HG03196 (cell line): ENCODE results near the gene ELOVL5.
"Not testable (repeated sequence)": the region's sequence is repeated elsewhere in the genome, so short reads cannot be mapped to it uniquely, and the experiment has no call there.

ENCODE experiments used
- ATAC-seq: cut with Tn5 transposase; IDR thresholded peaks from one replicate; pipeline ENCODE4 v1.9.1; 2021; ENCODE audit not compliant: unreplicated experiment

ELOVL5 gene

GRCh38 chr6:53330137-53330536, 18.6 kb downstream of the ELOVL5 start:
- ATAC-seq, result no peak

DNA sequence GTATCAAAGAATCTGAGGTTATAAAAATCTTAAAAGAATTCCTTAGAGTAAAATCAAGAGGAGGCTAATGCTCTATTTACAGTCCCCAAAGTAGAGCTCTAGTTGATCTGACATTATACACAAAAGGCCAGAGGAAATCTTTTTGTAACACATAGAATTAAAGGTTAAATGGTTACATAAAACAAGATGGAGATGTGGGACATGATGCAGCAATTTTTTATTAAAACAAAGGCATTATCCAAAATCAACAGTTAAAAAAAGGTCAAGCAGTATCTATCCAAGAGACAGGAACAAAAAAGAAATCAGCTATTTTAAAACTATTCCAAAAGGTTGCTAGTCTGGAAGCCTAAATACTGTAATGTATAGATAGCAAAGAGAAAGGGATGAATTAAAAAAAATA, 20.4 kb downstream of the ELOVL5 start:
- ATAC-seq, result no peak

DNA sequence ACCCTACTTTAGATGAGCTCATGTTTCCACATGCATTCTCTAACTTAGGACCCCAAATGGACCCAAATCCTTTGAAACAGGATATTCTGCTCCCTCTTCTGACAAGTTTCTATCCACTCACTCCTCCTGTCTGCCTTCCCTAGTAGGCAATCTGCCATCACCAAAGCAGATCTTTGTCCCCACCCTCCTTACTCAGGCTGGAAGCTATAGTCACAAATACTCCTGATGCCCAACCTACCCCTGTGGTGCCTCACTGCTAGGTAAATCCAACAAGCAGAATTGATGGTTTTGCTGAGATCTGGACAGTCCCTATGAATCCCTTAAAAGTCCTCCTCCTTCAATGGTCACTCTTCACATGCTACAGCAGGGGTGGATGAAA, 21.7 kb downstream of the ELOVL5 start:
- ATAC-seq, result no peak

- no peak for ATAC-seq
These were observed 22.3 kb downstream of the ELOVL5 start for GRCh38 chr6:53326372-53327016.

- no peak for ATAC-seq
These were observed 23.0 kb downstream of the ELOVL5 start for GRCh38 chr6:53325785-53326184.

- no peak for ATAC-seq
These were observed 26.3 kb downstream of the ELOVL5 start for GRCh38 chr6:53322188-53323029.

GRCh38 chr6:53321701-53322100, 27.0 kb downstream of the ELOVL5 start:
- no peak for ATAC-seq

GRCh38 chr6:53320964-53321363, 27.8 kb downstream of the ELOVL5 start:
- ATAC-seq, result no peak

DNA sequence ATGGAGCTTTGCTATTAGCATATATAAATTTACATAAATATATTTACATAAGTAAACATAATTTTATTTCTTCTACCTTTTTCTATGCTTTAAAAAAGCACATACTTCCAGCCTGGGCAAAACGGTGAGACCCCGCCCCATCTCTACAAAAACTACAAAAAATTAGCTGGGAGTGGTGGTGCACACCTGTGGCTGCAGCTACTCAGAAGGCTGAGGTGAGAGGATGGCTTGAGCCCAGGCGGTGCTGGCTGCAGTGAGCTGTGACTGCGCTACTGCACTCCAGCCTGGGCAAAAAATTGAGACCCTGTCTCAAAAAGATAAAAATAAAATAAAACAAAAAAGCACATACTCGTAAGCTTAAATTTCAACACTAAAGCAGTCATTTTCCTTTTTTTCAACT, 30.3 kb downstream of the ELOVL5 start:
- ATAC-seq, result no peak

DNA sequence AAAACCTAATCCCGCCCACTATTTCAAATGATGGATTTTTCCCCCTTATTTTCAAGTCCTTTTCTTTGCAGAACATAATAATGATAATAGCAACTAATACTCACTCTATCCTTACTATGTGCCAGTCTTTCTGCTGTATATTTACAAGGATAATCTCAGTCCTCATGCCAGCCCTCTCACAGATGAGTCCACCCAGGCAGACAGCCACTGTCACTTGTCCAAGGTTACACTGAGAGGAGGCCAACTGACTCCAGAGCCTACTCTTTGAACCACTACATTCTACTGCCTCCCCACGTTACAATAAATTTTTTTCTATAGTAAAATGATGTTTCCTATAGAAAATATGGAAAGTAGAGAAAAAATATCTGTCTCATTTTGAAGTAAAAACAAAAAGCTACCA, 30.9 kb downstream of the ELOVL5 start:
- ATAC-seq, result no peak

GRCh38 chr6:53317299-53317698, 31.5 kb downstream of the ELOVL5 start:
- ATAC-seq, result not testable (repeated sequence)

- ATAC-seq, result no peak
These were observed 32.6 kb downstream of the ELOVL5 start for GRCh38 chr6:53316142-53316541.

DNA sequence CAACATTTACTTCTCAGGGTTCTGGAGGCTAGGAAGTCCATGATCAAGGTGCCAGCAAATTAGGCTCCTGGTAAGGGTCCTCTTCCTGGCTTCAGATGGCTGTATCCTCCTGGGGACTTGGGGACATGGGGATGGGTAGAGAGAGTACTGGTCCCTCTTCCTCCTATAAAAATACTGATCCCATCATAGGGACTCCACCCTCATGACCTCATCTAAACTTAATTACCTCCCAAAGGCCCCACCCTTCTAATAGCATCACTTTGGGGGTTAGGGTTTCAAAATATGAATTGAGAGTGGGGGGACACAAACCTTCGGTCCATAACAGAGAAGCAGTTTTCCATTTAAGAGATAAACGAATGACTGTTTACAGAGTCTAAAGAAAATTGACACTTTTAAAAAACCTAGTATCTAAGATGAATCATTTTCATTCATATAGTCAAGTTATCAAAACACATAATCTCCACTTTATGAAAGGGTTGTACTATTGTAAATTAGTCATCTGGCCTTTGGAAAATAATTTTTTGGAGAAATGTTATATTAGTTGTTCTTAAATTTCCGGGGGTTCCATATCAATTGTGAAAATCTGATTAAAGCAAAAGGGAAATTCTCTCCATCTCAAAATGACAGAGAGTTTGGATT, 33.5 kb downstream of the ELOVL5 start:
- no peak for ATAC-seq

DNA sequence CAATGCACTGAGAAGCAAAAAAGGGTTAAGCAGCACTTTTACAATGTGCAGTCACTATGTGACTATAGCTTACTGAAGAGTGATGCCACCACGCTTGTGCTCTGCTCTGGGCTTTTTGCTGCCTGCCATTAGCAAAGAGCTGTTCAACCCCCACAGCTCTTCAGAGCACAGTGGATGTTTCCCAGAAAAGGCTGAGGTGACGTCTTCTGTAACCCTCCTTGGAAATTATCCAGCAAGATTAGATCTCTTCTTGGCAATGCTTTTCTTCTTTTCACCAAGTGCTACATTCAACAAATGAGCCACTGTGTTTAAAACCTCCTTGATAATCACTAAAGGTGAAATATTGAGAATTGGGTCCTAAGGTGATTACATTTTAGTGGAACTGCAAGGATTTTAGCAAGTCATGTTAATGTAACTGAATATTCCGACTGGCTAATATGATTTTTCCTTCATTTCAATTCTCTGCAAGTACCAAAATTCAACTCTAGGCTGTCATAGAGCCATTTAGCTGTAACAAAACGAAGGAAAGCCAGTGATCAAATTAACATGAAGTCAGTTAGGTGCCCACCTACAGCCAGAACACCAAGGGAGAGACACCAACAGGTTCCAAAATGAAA, 34.9 kb downstream of the ELOVL5 start:
- no peak for ATAC-seq

DNA sequence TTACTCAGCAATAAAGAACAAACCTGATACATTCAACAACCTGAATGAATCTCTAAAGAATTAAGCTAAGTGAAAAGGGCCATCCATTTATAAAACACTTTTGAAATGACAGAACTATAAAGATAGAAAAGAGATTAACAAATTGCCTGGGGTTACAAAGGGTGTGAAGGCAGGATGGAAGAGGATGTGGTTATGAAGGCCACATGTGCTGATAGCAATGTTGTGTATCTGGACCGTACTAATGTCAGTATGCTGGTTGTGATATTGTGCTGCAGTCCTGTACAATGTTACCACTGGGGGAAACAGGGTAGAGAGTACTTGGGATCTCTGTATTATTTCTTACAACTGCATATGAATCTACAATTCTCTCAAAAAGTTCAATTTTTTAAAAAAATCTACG, 36.4 kb downstream of the ELOVL5 start:
- ATAC-seq, result peak; percentile 50

DNA sequence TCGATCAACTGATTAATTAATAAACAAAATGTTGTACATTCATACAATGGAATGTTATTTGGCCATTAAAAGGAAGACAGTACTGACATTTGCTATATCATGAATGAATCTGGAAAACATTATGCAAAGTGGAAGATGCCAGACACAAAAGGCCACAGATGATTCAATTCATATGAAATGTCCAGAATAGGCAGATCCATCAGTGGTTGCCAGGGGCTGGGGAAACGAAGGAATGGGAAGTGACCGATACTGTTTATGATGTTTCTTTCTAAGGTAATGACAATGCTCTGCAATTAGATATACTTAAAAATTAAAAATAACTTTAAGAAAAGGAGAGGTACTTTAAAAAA, 37.2 kb downstream of the ELOVL5 start:
- ATAC-seq, result no peak

DNA sequence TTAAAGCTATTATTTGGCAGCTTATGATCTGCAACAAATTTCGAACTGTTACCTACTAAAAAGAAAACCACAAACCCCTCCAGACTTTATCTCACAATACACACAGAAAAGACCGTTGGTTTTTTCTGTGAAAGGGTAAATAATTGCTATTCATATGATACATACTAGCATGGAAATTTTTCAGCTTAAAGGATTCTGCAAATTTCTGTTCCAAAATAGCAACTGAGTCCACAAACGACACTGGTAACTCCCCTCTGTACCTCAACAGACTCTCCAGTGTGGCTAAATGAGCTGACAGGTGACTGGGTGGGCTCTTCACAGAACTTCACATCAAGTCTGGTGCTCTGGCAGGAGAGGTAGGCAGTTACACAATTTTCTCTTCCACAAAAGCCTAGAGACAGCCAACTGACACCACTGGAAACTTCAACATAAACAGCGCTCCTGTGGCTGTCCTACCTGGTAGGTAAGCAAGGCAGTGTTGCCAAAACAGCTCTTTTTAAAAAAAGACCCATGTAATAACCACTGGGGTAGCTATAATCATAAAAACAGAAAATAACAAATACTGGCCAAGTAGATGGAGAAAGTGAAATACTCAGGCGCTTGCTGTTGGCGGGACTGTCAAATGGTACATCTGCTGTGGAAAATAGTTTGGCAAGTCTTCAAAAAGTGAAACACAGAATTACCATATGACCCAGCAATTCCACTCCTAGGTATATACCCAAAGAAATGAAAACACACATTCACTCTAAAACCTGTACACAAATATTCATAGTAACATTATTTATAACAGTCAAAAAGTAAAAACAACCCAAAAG, 37.8 kb downstream of the ELOVL5 start:
- no peak for ATAC-seq

GRCh38 chr6:53309901-53310300, 38.8 kb downstream of the ELOVL5 start:
- ATAC-seq, result no peak

- ATAC-seq, result peak; percentile 55
These were observed 39.5 kb downstream of the ELOVL5 start for GRCh38 chr6:53309059-53309900.

DNA sequence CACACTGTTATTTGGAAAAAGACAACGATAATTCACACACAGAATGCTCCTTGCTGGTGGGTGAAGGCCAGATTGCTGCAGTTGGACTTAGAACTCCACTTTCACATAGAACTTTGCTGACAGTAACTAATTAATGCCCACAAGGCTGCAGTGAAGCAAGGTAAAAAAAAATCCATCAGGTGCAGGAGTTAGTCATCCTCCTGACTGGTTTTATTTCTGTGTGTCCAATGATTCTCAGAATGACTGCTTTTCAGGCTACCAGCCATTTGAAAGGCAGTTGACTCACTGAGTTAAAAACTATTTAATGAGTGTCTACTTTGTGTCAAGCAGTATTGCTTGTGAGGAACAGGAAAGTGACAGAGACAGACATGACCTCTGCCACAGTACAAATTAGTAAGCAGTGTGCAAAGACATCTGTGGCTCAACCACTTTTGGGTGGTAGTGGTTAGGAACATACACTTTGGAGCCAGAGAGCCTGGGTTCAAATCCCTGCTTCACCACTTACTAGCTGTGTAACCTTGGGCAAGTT, 41.9 kb downstream of the ELOVL5 start:
- ATAC-seq, result peak; percentile 61
